Osteoblast (primary cell): ENCODE results near the gene SEC24D. TPM values are rescaled to one million over a fixed set of nuclear protein-coding genes. Genes with fewer than 3 reads are reported as not detected.

Experiments used
- DNase-seq: peaks from one replicate; pipeline ENCODE4 v3.0.0; 2011; ENCODE audit warnings: low spot score, mixed read lengths; ENCODE audit not compliant: insufficient read length; ENCODE audit errors: missing footprints
- H2AFZ ChIP-seq: 2 replicates; pipeline ENCODE4 v1.6.0; 2011; ENCODE audit warnings: mild to moderate bottlenecking, low read length
- H3K27ac ChIP-seq: 2 replicates; pipeline ENCODE4 v1.5.1; 2011; ENCODE audit warnings: mild to moderate bottlenecking, low read depth, low read length, moderate library complexity
- H3K27me3 ChIP-seq: 2 replicates; pipeline ENCODE4 v1.6.0; 2012; ENCODE audit warnings: mild to moderate bottlenecking, control low read depth, inconsistent platforms, low read length, moderate library complexity; ENCODE audit not compliant: insufficient read depth
- H3K36me3 ChIP-seq: 2 replicates; pipeline ENCODE4 v1.5.1; 2011; ENCODE audit warnings: mild to moderate bottlenecking, low read length, control low read depth, moderate library complexity; ENCODE audit not compliant: insufficient read depth
- H3K4me1 ChIP-seq: 2 replicates; pipeline ENCODE4 v1.5.1; 2011; ENCODE audit warnings: mild to moderate bottlenecking, low read length, control low read depth, moderate library complexity; ENCODE audit not compliant: insufficient read depth
- H3K4me2 ChIP-seq: 2 replicates; pipeline ENCODE4 v1.6.0; 2011; ENCODE audit warnings: mild to moderate bottlenecking, low read length; ENCODE audit not compliant: insufficient read depth
- H3K4me3 ChIP-seq: fragments of 200-600 bp; sonication (generic); 3 replicates; pipeline ENCODE4 v1.5.1; 2012; ENCODE audit warnings: mild to moderate bottlenecking, low read length, inconsistent platforms; ENCODE audit not compliant: insufficient read depth
- H3K79me2 ChIP-seq: 2 replicates; pipeline ENCODE4 v1.6.0; 2012; ENCODE audit warnings: mild to moderate bottlenecking, low read length, control low read depth, inconsistent platforms; ENCODE audit not compliant: insufficient read depth
- H3K9me3 ChIP-seq: 2 replicates; pipeline ENCODE4 v1.5.1; 2011; ENCODE audit warnings: low read depth, low read length, control low read depth
- H4K20me1 ChIP-seq: 2 replicates; pipeline ENCODE4 v1.6.0; 2012; ENCODE audit warnings: mild to moderate bottlenecking, low read length, control low read depth; ENCODE audit not compliant: insufficient read depth
- CTCF ChIP-seq: IDR thresholded peaks from 2 replicates; pipeline ENCODE4 v1.5.1; 2011; ENCODE audit warnings: mild to moderate bottlenecking, low read depth, low read length, moderate library complexity; ENCODE audit errors: extremely low read depth
- total RNA-seq: library from RNA; depleted of rRNA; stranded (reverse); fragments of >200 nt; gene quantifications from 2 replicates; pipeline ENCODE4 v1.2.3, GENCODE V29; 2012

Gene SEC24D
- total RNA-seq, 1 donor: 116 TPM

GRCh38 chr4:118718511-118719170 is 117.3 kb downstream of the SEC24D start:
- no peak for DNase-seq
- Histone ChIP-seq H3K9me3 (no peaks in the 10 kb centered on the region), H3K27me3 (no peaks in the 10 kb centered on the region), H3K79me2 (no peaks in the 10 kb centered on the region), H3K4me2 (no peak overlapping the region), H2AFZ (no peak overlapping the region), H3K4me1 (no peaks in the 10 kb centered on the region), H3K27ac (no peak overlapping the region), H3K4me3 (no peak overlapping the region), H3K36me3 (peaks cover 48% of the 10 kb centered on the region), H4K20me1 (no peaks in the 10 kb centered on the region)
- TF ChIP-seq CTCF: no peak

GRCh38 chr4:118716304-118716703 is 119.6 kb downstream of the SEC24D start:
- no peaks in the 10 kb centered on the region for H3K4me1 ChIP-seq
- no peak overlapping the region for H3K4me2 ChIP-seq
- DNase-seq: peak; percentile 29
- H3K36me3 ChIP-seq: peaks cover 25% of the 10 kb centered on the region
- H3K9me3 ChIP-seq: no peaks in the 10 kb centered on the region
- peak overlapping the region; percentile 5 for H3K27ac ChIP-seq
- H3K79me2 ChIP-seq: no peaks in the 10 kb centered on the region
- H3K4me3 ChIP-seq: no peak overlapping the region
- H3K27me3 ChIP-seq: no peaks in the 10 kb centered on the region
- no peak for TF ChIP-seq CTCF
- H2AFZ ChIP-seq: no peak overlapping the region
- H4K20me1 ChIP-seq: no peaks in the 10 kb centered on the region

GRCh38 chr4:118714682-118715081 is 121.2 kb downstream of the SEC24D start:
- H3K4me1 ChIP-seq: no peaks in the 10 kb centered on the region
- no peaks in the 10 kb centered on the region for H4K20me1 ChIP-seq
- H3K9me3 ChIP-seq: no peaks in the 10 kb centered on the region
- H3K4me2 ChIP-seq: no peak overlapping the region
- no peak overlapping the region for H3K4me3 ChIP-seq
- H3K27me3 ChIP-seq: no peaks in the 10 kb centered on the region
- H3K79me2 ChIP-seq: no peaks in the 10 kb centered on the region
- no peak for DNase-seq
- TF ChIP-seq CTCF: no peak
- H3K36me3 ChIP-seq: peaks cover 24% of the 10 kb centered on the region
- no peak overlapping the region for H3K27ac ChIP-seq
- H2AFZ ChIP-seq: no peak overlapping the region

- Histone ChIP-seq H3K79me2 (no peaks in the 10 kb centered on the region), H3K9me3 (no peaks in the 10 kb centered on the region), H4K20me1 (no peaks in the 10 kb centered on the region), H3K27ac (peak overlapping the region; percentile 45), H3K36me3 (peaks cover 14% of the 10 kb centered on the region), H3K27me3 (no peaks in the 10 kb centered on the region), H3K4me3 (no peak overlapping the region), H3K4me2 (no peak overlapping the region), H3K4me1 (no peaks in the 10 kb centered on the region), H2AFZ (no peak overlapping the region)
- DNase-seq: peak; percentile 41
- no peak for TF ChIP-seq CTCF
Measured at GRCh38 chr4:118712872-118713271, 123.1 kb downstream of the SEC24D start.
